Measurements from ENCODE around the gene WWOX.

GRCh38 chr16:78843978-78844377 is 744.5 kb downstream of the WWOX start:
- TF ChIP-seq POLR2AphosphoS5 (IDR thresholded peaks at IDR 0.05; ENCODE audit: borderline replicate concordance, low read depth, low read length): no peak
- no peak for TF ChIP-seq EZH2 (IDR thresholded peaks at IDR 0.05)
- TF ChIP-seq FOXP2 (optimal IDR thresholded peaks at IDR 0.05; ENCODE audit: control extremely low read depth, extremely low read length, insufficient read depth): no peak

Measured in SK-N-MC (cell line).